PC-3 (cell line): ENCODE measurements around the gene ADORA1.

Experiments
- EZH2 ChIP-seq: fragments of 300-600 bp; sonication (generic); IDR thresholded peaks from one replicate; pipeline ENCODE4 v1.6.1; 2017; ENCODE audit warnings: antibody characterized with exemption, mild to moderate bottlenecking, low read length; ENCODE audit not compliant: unreplicated experiment
- TF ChIP-seq, protein P1 (sequence below): fragments of 300-600 bp; sonication (generic); conservative IDR thresholded peaks from 2 replicates; pipeline ENCODE4 v1.5.1; 2017; ENCODE audit warnings: antibody characterized with exemption, low read depth, mild to moderate bottlenecking, low read length

DNA sequence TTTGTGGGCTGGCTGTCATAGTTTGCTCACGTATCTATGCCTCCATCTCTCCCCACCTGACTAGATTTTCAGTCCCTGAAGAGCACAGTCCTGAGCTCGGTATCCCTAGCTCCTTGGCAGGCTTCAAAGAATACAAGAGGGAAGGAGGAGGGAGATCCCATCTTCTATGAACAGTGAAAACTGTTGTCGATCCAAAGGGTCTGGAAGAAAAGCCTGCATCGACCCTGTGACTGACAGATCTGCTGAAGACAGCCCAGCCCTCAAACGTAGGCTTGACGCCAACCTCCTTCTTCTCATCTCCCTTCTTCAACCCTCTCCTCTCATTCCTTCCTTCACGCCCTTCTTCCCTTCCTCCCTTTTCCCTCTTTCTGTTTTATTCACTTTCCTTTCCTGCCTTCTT is 13.3 kb upstream of the ADORA1 start:
- TF ChIP-seq, protein P1, sequence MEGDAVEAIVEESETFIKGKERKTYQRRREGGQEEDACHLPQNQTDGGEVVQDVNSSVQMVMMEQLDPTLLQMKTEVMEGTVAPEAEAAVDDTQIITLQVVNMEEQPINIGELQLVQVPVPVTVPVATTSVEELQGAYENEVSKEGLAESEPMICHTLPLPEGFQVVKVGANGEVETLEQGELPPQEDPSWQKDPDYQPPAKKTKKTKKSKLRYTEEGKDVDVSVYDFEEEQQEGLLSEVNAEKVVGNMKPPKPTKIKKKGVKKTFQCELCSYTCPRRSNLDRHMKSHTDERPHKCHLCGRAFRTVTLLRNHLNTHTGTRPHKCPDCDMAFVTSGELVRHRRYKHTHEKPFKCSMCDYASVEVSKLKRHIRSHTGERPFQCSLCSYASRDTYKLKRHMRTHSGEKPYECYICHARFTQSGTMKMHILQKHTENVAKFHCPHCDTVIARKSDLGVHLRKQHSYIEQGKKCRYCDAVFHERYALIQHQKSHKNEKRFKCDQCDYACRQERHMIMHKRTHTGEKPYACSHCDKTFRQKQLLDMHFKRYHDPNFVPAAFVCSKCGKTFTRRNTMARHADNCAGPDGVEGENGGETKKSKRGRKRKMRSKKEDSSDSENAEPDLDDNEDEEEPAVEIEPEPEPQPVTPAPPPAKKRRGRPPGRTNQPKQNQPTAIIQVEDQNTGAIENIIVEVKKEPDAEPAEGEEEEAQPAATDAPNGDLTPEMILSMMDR = no peak
- no peak for TF ChIP-seq EZH2
